Measurements from ENCODE around the gene SUPT6H. TPM values are rescaled to one million over a fixed set of nuclear protein-coding genes. Genes with fewer than 3 reads are reported as not detected.
"Not testable (repeated sequence)": the region's sequence is repeated elsewhere in the genome, so short reads cannot be mapped to it uniquely, and the experiment has no call there.

SUPT6H gene
- polyA plus RNA-seq, 1 experiment = 37.1 TPM

DNA sequence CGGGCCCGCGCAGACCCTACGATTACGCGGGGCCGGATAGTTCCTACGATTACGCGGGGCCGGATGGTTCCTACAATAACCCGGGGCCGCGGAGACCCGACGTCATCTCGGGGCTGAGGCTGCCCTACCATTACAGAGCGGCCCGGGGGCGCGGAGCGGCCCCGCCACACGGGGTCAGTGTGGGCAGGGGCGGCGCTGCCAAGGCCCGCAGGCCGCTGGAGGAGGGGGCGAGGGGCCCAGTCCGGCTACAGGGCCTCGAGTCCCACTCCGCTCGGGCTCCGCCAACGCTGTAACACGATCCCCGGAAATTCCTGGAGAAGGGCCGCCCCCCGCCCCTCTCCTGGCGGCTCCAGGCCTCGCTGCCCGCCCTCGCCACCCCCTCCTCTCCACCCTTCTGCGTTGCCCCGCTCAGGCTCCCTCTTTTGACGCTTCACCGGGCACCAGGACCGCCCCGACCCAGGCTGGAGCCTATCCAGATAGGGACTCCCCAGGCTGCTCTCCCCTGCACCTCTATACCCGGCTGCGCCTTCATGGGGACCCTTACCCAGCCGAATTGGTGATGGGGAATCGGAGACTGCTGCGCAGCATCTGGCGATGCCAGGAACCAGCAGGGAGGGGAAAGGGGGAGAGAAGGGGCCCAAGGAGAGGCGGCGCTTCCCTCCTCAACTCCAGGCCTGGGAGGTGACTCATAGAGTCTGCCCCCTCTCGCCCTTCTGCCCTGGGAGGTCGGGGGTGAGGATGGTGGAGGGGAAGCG is 55.8 kb downstream of the SUPT6H start, which contains the start of gene RAB34:
Gene RAB34 (minus strand): TSS at position 291 of the 755 bp plus-strand sequence. CDS start 602 bp downstream, outside the sequence.
- ChIA-PET POLR2A (no interaction called here), CTCF (interaction anchor here (1.4 to 4.5 kb wide), 3 partner anchors 9 to 32 kb away, joined by 3 to 21 read pairs (median 9); partner anchors contain the start of gene TLCD1)
- peak; percentile 46 for DNase-seq (ENCODE audit: low read depth)
- Histone ChIP-seq H3K36me3 (ENCODE audit: control insufficient read depth, insufficient read depth, low read length) (peaks cover 24% of the 10 kb centered on the region), H3K27me3 (ENCODE audit: control insufficient read depth, insufficient read depth, low read length) (no peaks in the 10 kb centered on the region), H3K4me3 (ENCODE audit: low read depth, low read length) (peak within 1 kb of the TSS; percentile 55)
- TF ChIP-seq CTCF (IDR thresholded peaks at IDR 0.05; ENCODE audit: insufficient read depth, low read depth, low read length) = peak; percentile 35

GRCh38 chr17:28718333-28719020 is 56.5 kb downstream of the SUPT6H start:
- no peak for TF ChIP-seq CTCF (IDR thresholded peaks at IDR 0.05; ENCODE audit: insufficient read depth, low read depth, low read length)
- peak overlapping the region; percentile 55 for H3K4me3 ChIP-seq (ENCODE audit: low read depth, low read length)
- peaks cover 29% of the 10 kb centered on the region for H3K36me3 ChIP-seq (ENCODE audit: control insufficient read depth, insufficient read depth, low read length)
- no peak for DNase-seq (ENCODE audit: low read depth)
- no peaks in the 10 kb centered on the region for H3K27me3 ChIP-seq (ENCODE audit: control insufficient read depth, insufficient read depth, low read length)
- ChIA-PET CTCF (interaction anchor here (1.0 to 1.9 kb wide), 3 partner anchors 9 to 184 kb away, joined by 3 to 9 read pairs (median 3); partner anchors contain the start of gene DHRS13), POLR2A (no interaction called here)

DNA sequence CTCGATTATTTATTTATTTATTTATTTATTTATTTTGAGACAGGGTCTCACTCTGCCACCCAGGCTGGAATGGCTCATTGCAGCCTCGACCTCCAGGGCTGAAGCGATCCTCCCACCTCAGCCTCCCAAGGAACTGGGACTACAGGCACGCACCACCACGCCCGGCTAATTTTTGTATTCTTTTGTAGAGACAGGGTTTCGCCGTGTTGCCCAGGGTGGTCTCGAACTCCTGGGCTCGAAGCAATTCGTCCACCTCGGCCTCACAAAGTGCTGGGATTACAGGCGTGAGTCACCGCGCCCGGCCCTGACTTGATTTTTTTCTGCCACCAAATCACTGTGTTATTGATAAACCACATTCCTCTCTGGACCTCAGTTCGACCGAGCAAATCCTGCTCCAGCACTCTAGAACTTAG is 57.0 kb downstream of the SUPT6H start:
- POLR2A ChIA-PET = interaction anchor here (0.7 to 1.4 kb wide), 4 partner anchors 8 to 233 kb away, joined by 4 to 40 read pairs (median 10); partner anchors contain the start of genes NEK8, PHF12 and PROCA1

GRCh38 chr17:28720247-28720996 is 58.4 kb downstream of the SUPT6H start:
- peak overlapping the region; percentile 60 for H3K4me3 ChIP-seq (ENCODE audit: low read depth, low read length)
- CTCF ChIA-PET = interaction anchor here (1.1 to 1.4 kb wide), 3 partner anchors 9 to 233 kb away, joined by 3 to 8 read pairs (median 4); partner anchors contain the start of gene PROCA1
- peaks cover 19% of the 10 kb centered on the region for H3K36me3 ChIP-seq (ENCODE audit: control insufficient read depth, insufficient read depth, low read length)
- H3K27me3 ChIP-seq (ENCODE audit: control insufficient read depth, insufficient read depth, low read length) = no peaks in the 10 kb centered on the region
- peak; percentile 13; the same call in 1 of the 2 replicates for TF ChIP-seq CTCF (IDR thresholded peaks at IDR 0.05; ENCODE audit: insufficient read depth, low read depth, low read length)
- DNase-seq (ENCODE audit: low read depth) = no peak
- POLR2A ChIA-PET = interaction anchor here (0.6 to 1.4 kb wide), 4 partner anchors 9 to 420 kb away, joined by 3 to 40 read pairs (median 9); partner anchors contain the start of genes PHF12 and PROCA1

More for the DNA sequence above, 57.0 kb downstream of the SUPT6H start:
- no peak for DNase-seq (ENCODE audit: low read depth)
- CTCF ChIA-PET = interaction anchor here (1.0 to 1.9 kb wide), 5 partner anchors 7 to 235 kb away, joined by 3 to 9 read pairs (median 4); partner anchors contain the start of genes DHRS13 and PROCA1
- peak overlapping the region; percentile 55 for H3K4me3 ChIP-seq (ENCODE audit: low read depth, low read length)
- no peak for TF ChIP-seq CTCF (IDR thresholded peaks at IDR 0.05; ENCODE audit: insufficient read depth, low read depth, low read length)
- H3K36me3 ChIP-seq (ENCODE audit: control insufficient read depth, insufficient read depth, low read length) = peaks cover 27% of the 10 kb centered on the region
- no peaks in the 10 kb centered on the region for H3K27me3 ChIP-seq (ENCODE audit: control insufficient read depth, insufficient read depth, low read length)

DNA sequence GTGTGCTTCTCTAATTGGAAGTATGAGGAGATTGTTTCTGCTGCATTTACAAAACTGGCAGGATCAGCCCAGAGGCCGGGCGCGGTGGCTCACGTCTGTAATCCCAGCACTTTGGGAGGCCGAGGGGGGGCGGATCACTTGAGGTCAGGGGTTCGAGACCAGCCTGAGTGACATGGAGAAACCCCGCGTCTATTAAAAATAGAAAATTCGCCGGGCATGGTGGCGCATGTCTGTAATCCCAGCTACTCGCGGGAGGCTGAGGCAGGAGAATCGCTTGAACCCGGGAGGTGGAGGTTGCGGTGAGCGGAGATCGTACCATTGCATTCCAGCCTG is 59.0 kb downstream of the SUPT6H start:
- H3K36me3 ChIP-seq (ENCODE audit: control insufficient read depth, insufficient read depth, low read length) = peaks cover 18% of the 10 kb centered on the region
- CTCF ChIA-PET = interaction anchor here (1.1 to 1.2 kb wide), 3 partner anchors 10 to 43 kb away, joined by 3 to 4 read pairs (median 3); partner anchors contain the start of gene PROCA1

More for the DNA sequence above, 59.0 kb downstream of the SUPT6H start:
- DNase-seq (ENCODE audit: low read depth); POLR2A ChIA-PET; H3K27me3 ChIP-seq (ENCODE audit: control insufficient read depth, insufficient read depth, low read length): not testable (repeated sequence)
- H3K4me3 ChIP-seq (ENCODE audit: low read depth, low read length) = peak overlapping the region; percentile 60
